Peyer's patch (tissue), 4 donors: Measurements from ENCODE around the gene ATP5MK.

Experiments
- POLR2A ChIP-seq, 2 donors: fragments of 450-650 bp; IDR thresholded peaks; one replicate each; pipeline ENCODE4 v1.5.1; 2017; ENCODE audit warnings: antibody characterized with exemption in 2 of 2, mild to moderate bottlenecking in 2 of 2, moderate library complexity in 2 of 2
- TF ChIP-seq, protein P1 (sequence below), 6 experiments: fragments of 450-650 bp in 4 of 6; fragments of 200-600 bp in 2 of 6; sonication (generic) in 1 of 6; IDR thresholded peaks; one replicate each; pipeline ENCODE4 v1.5.1; 2017 to 2019; ENCODE audit warnings: antibody characterized with exemption in 6 of 6, mild to moderate bottlenecking in 3 of 6, moderate library complexity in 1 of 6

DNA sequence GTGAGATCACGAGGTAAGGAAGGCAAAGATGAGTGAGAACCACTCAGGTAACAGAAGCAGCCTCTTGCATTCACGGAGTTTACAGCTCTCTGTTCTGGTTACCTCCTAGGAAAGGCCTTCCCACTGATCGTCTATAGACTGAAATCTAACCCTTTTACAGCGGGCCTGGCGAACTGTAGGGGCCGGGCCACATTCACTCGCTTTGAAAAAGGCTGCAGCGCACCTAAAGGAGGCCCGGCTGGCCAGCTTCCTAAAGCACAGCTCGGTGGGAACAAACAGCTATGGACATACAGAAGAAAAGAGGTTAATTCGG is 565 bp downstream of the ATP5MK start:
- TF ChIP-seq, protein P1, sequence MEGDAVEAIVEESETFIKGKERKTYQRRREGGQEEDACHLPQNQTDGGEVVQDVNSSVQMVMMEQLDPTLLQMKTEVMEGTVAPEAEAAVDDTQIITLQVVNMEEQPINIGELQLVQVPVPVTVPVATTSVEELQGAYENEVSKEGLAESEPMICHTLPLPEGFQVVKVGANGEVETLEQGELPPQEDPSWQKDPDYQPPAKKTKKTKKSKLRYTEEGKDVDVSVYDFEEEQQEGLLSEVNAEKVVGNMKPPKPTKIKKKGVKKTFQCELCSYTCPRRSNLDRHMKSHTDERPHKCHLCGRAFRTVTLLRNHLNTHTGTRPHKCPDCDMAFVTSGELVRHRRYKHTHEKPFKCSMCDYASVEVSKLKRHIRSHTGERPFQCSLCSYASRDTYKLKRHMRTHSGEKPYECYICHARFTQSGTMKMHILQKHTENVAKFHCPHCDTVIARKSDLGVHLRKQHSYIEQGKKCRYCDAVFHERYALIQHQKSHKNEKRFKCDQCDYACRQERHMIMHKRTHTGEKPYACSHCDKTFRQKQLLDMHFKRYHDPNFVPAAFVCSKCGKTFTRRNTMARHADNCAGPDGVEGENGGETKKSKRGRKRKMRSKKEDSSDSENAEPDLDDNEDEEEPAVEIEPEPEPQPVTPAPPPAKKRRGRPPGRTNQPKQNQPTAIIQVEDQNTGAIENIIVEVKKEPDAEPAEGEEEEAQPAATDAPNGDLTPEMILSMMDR (IDR thresholded peaks at IDR 0.05): no peak
- no peak for TF ChIP-seq POLR2A (IDR thresholded peaks at IDR 0.05)
